Fibroblast of lung (primary cell): ENCODE measurements around the gene TRANK1.

Experiments
- EZH2 ChIP-seq: IDR thresholded peaks from 2 replicates; pipeline ENCODE4 v1.5.1; 2012; ENCODE audit warnings: low read length, control low read depth, mild to moderate bottlenecking; ENCODE audit errors: missing control alignments
- TF ChIP-seq, protein P1 (sequence below), 2 donors: IDR thresholded peaks in 1 of 2; conservative IDR thresholded peaks in 1 of 2; 1 replicate in 1 of 2; 2 replicates in 1 of 2; pipeline ENCODE4 v1.5.1; 2011 to 2012; ENCODE audit warnings: low read length in 2 of 2, control low read depth in 1 of 2, inconsistent platforms in 1 of 2, low read depth in 1 of 2, mild to moderate bottlenecking in 1 of 2

DNA sequence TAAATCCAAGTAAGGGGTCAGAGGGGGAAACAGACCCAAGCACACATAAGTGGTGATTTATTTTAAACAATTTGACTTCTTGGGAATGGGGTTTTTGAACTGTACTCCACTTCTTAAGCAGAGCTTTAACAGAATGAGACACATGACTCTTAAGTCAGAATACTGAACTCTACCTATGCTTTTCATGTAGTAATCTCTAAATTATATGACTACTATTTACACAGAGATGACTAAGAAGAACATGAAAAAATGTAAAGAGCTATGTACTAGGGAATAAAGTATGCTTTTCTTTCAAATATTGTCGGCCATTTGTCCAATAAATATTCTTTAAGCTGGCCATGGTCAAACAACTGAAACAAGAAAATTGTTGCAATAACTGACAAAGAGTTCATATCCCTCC is 35.2 kb downstream of the TRANK1 start:
- TF ChIP-seq, protein P1, sequence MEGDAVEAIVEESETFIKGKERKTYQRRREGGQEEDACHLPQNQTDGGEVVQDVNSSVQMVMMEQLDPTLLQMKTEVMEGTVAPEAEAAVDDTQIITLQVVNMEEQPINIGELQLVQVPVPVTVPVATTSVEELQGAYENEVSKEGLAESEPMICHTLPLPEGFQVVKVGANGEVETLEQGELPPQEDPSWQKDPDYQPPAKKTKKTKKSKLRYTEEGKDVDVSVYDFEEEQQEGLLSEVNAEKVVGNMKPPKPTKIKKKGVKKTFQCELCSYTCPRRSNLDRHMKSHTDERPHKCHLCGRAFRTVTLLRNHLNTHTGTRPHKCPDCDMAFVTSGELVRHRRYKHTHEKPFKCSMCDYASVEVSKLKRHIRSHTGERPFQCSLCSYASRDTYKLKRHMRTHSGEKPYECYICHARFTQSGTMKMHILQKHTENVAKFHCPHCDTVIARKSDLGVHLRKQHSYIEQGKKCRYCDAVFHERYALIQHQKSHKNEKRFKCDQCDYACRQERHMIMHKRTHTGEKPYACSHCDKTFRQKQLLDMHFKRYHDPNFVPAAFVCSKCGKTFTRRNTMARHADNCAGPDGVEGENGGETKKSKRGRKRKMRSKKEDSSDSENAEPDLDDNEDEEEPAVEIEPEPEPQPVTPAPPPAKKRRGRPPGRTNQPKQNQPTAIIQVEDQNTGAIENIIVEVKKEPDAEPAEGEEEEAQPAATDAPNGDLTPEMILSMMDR (conservative IDR thresholded peaks at IDR 0.05 in 1 of 2, IDR thresholded peaks at IDR 0.05 in 1 of 2; ENCODE audit: low read depth in 1 of 2, low read length in 2 of 2): no peak
- TF ChIP-seq EZH2: no peak
